ENCODE measurements around the gene ALMS1. TPM values are rescaled to one million over a fixed set of nuclear protein-coding genes. Genes with fewer than 3 reads are reported as not detected.

Gene ALMS1
- total and polyA plus RNA-seq, 2 donors (not counting 3 experiments of a cell fraction or from before 2014, with no cell fraction given) = 5.7 to 15.4 TPM

GRCh38 chr2:73350035-73350691, 35.5 kb upstream of the ALMS1 start:
- no peak for FAIRE-seq
- H2AFZ ChIP-seq (ENCODE audit: low read depth, low read length) = no peak overlapping the region

More at GRCh38 chr2:73350035-73350691, 35.5 kb upstream of the ALMS1 start:
- DNase-seq (ENCODE audit: low read depth, low spot score) = no peak
- Histone ChIP-seq H3K4me3 (replicated peaks in 1 of 3; ENCODE audit: insufficient read depth in 1 of 3, low read depth in 1 of 3, low read length in 3 of 3) (no peak overlapping the region), H3K4me1 (ENCODE audit: control insufficient read depth, extremely low read depth, insufficient read depth, low read length) (no peaks in the 10 kb centered on the region), H3K27ac (ENCODE audit: insufficient read depth, low read depth, low read length) (no peak overlapping the region), H3K4me2 (ENCODE audit: insufficient read depth, low read length) (no peak overlapping the region), H3K9ac (replicated peaks; ENCODE audit: extremely low read depth, insufficient read depth, low read length) (no peak overlapping the region), H4K20me1 (replicated peaks; ENCODE audit: control insufficient read depth, extremely low read depth, insufficient read depth, low read length) (no peaks in the 10 kb centered on the region), H3K9me3 (replicated peaks; ENCODE audit: control insufficient read depth, insufficient read depth, low read length) (no peaks in the 10 kb centered on the region), H3K36me3 (ENCODE audit: control insufficient read depth in 2 of 2, extremely low read depth in 1 of 2, insufficient read depth in 2 of 2, low read length in 2 of 2) (no peaks in the 10 kb centered on the region), H3K9me1 (replicated peaks; ENCODE audit: control insufficient read depth, extremely low read depth, insufficient read depth, low read length) (no peaks in the 10 kb centered on the region), H3K79me2 (ENCODE audit: control insufficient read depth, insufficient read depth, low read length) (no peaks in the 10 kb centered on the region), H3K27me3 (ENCODE audit: control insufficient read depth in 2 of 2, insufficient read depth in 2 of 2, low read length in 2 of 2) (peaks cover 1 to 10% of the 10 kb centered on the region in 2 experiments)
- ChIA-PET POLR2A (interaction anchor here (0.6 kb wide), 1 partner anchor 10 kb away, joined by 4 read pairs; no protein-coding TSS in a partner anchor), CTCF (no interaction called here)
- intact Hi-C loops (cut with micrococcal nuclease) = no loop called here
- no peak for TF ChIP-seq GATA2 (IDR thresholded peaks at IDR 0.05; ENCODE audit: insufficient read depth, insufficient read length, low read depth, low read length)
- no peak for TF ChIP-seq FOS (IDR thresholded peaks at IDR 0.05; ENCODE audit: borderline replicate concordance, insufficient read depth, low read length)
- no peak for TF ChIP-seq JUN (IDR thresholded peaks at IDR 0.05; ENCODE audit: borderline replicate concordance, insufficient read depth, insufficient read length, low read depth)
- TF ChIP-seq CTCF (IDR thresholded peaks at IDR 0.05; ENCODE audit: extremely low read depth in 1 of 2, insufficient read depth in 1 of 2, low read depth in 1 of 2, low read length in 2 of 2) = no peak
- no peak for TF ChIP-seq MAX (IDR thresholded peaks at IDR 0.05; ENCODE audit: insufficient read depth, insufficient read length)
- TF ChIP-seq POLR2A (IDR thresholded peaks at IDR 0.05; ENCODE audit: low read depth, low read length) = no peak
- no peak for TF ChIP-seq POLR2AphosphoS5 (IDR thresholded peaks at IDR 0.05; ENCODE audit: insufficient read depth, low read depth, low read length)
- no peak for TF ChIP-seq EZH2 (IDR thresholded peaks at IDR 0.05; ENCODE audit: borderline replicate concordance, low read depth, low read length, severe bottlenecking)
- TF ChIP-seq MYC (IDR thresholded peaks at IDR 0.05; ENCODE audit: low read depth, low read length) = no peak
- dilution Hi-C loops (cut with MboI; ENCODE audit: extremely low pct_ligation_motif_present, low sequenced_read_pairs) = no loop called here
- no TSS peak for BruUV-seq (replicated peaks)
